Measurements from ENCODE around the gene ATP11B. TPM values are rescaled to one million over a fixed set of nuclear protein-coding genes. Genes with fewer than 3 reads are reported as not detected.

The ATP11B gene
- polyA plus RNA-seq, 2 of the 4 experiments (the other 2 are of a cell fraction), result 10.1 to 17.2 TPM

DNA sequence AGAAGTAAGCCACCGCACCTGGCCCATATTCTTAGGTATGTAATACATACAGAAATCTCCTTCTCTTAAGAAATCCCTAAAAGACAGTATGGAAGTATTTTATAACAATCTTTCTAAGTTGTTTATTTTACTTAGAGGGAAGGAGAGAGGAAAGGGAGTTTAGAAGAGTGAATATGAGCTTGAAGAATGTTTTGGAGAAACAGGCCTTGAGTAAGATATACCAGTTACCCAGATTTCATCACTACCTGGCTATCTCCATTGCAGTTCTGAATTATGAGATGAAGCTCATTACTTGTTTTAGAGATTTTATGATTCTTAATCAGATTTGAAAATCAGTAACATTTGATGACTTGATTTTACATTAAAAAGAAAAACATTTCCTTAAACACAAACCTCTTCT is 115.2 kb downstream of the ATP11B start:
- Histone ChIP-seq H3K4me3 (no peak overlapping the region), H3K9me3 (no peaks in the 10 kb centered on the region), H3K27ac (no peak overlapping the region), H3K4me1 (0 out of 3 replicates have a peak, but pooled peaks cover 4% of the 10 kb centered on the region), H3K4me2 (no peak overlapping the region)
- no peak for DNase-seq (ENCODE audit: low read depth in 1 of 2, low spot score in 1 of 2)
- ChIA-PET CTCF (interaction anchor here (1.0 to 1.5 kb wide), 2 partner anchors 9 to 10 kb away, joined by 3 to 5 read pairs; no protein-coding TSS in a partner anchor), POLR2A (no interaction called here)
- no peak for FAIRE-seq
- ATAC-seq, result no peak
- no peak for TF ChIP-seq CTCF (IDR thresholded peaks at IDR 0.05)
- no peak for TF ChIP-seq HES2 (IDR thresholded peaks at IDR 0.05)
- TF ChIP-seq ZFP36 (IDR thresholded peaks at IDR 0.05; ENCODE audit: borderline replicate concordance, partially characterized antibody), result no peak
- TF ChIP-seq NR3C1 (IDR thresholded peaks at IDR 0.05), result no peak
- TF ChIP-seq EHF (CRISPR knock-in tag; IDR thresholded peaks at IDR 0.05), result no peak
- TF ChIP-seq CHD2 (IDR thresholded peaks at IDR 0.05; ENCODE audit: low read length, partially characterized antibody), result no peak
- no peak for TF ChIP-seq ATOH8 (CRISPR knock-in tag; IDR thresholded peaks at IDR 0.05; ENCODE audit: low read depth)
- TF ChIP-seq MAZ (IDR thresholded peaks at IDR 0.05; ENCODE audit: borderline replicate concordance, low read depth, low read length), result no peak
- TF ChIP-seq ZSCAN20 (CRISPR knock-in tag; IDR thresholded peaks at IDR 0.05), result no peak
- no peak for TF ChIP-seq MYC (IDR thresholded peaks at IDR 0.05; ENCODE audit: borderline replicate concordance, low read length)
- no peak for TF ChIP-seq CEBPB (IDR thresholded peaks at IDR 0.05)
- TF ChIP-seq KDM1A (IDR thresholded peaks at IDR 0.05; ENCODE audit: low read depth), result no peak
- TF ChIP-seq NFE2L2 (conservative IDR thresholded peaks at IDR 0.05; ENCODE audit: low read length), result no peak
- TF ChIP-seq ESRRA (IDR thresholded peaks at IDR 0.05; ENCODE audit: borderline replicate concordance, low read length), result no peak
- TF ChIP-seq ZNF302 (CRISPR knock-in tag; IDR thresholded peaks at IDR 0.05), result no peak
- no peak for TF ChIP-seq USF2 (IDR thresholded peaks at IDR 0.05)
- no peak for TF ChIP-seq EP300 (IDR thresholded peaks at IDR 0.05)
- no peak for TF ChIP-seq RAD21 (conservative IDR thresholded peaks at IDR 0.05 in 1 of 2, IDR thresholded peaks at IDR 0.05 in 1 of 2)
- WGBS (ENCODE audit: missing lambda C conversion rate), result 91% methylated on average over 1 of the region's 1 CpG

GRCh38 chr3:182909318-182910040 is 116.2 kb downstream of the ATP11B start:
- H3K27ac ChIP-seq, result no peak overlapping the region
- FAIRE-seq (no peak), DNase-seq (ENCODE audit: low read depth in 1 of 2, low spot score in 1 of 2) (peak; percentile 6 to 10)
- no peak for TF ChIP-seq KDM1A (IDR thresholded peaks at IDR 0.05; ENCODE audit: low read depth)
- TF ChIP-seq BCL3 (IDR thresholded peaks at IDR 0.05), result no peak
- TF ChIP-seq ATOH8 (CRISPR knock-in tag; IDR thresholded peaks at IDR 0.05; ENCODE audit: low read depth), result no peak
- no peak for TF ChIP-seq USF2 (IDR thresholded peaks at IDR 0.05)
- TF ChIP-seq FOSB (CRISPR knock-in tag; IDR thresholded peaks at IDR 0.05), result no peak
- TF ChIP-seq CEBPB (IDR thresholded peaks at IDR 0.05), result no peak
- no peak for TF ChIP-seq MAZ (IDR thresholded peaks at IDR 0.05; ENCODE audit: borderline replicate concordance, low read depth, low read length)
- no peak for TF ChIP-seq KDM5A (IDR thresholded peaks at IDR 0.05)
- TF ChIP-seq RFX5 (IDR thresholded peaks at IDR 0.05), result no peak
- no peak for TF ChIP-seq E2F6 (IDR thresholded peaks at IDR 0.05; ENCODE audit: borderline replicate concordance, low read depth)
- no peak for TF ChIP-seq ZSCAN20 (CRISPR knock-in tag; IDR thresholded peaks at IDR 0.05)
- TF ChIP-seq, protein P1, sequence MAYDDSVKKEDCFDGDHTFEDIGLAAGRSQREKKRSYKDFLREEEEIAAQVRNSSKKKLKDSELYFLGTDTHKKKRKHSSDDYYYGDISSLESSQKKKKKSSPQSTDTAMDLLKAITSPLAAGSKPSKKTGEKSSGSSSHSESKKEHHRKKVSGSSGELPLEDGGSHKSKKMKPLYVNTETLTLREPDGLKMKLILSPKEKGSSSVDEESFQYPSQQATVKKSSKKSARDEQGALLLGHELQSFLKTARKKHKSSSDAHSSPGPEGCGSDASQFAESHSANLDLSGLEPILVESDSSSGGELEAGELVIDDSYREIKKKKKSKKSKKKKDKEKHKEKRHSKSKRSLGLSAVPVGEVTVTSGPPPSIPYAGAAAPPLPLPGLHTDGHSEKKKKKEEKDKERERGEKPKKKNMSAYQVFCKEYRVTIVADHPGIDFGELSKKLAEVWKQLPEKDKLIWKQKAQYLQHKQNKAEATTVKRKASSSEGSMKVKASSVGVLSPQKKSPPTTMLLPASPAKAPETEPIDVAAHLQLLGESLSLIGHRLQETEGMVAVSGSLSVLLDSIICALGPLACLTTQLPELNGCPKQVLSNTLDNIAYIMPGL (CRISPR knock-in tag; IDR thresholded peaks at IDR 0.05; ENCODE audit: borderline replicate concordance), result no peak
- TF ChIP-seq PHF8 (IDR thresholded peaks at IDR 0.05; ENCODE audit: borderline replicate concordance, low read depth), result no peak

More at GRCh38 chr3:182909318-182910040, 116.2 kb downstream of the ATP11B start:
- 0 out of 3 replicates have a peak, but pooled peaks cover 4% of the 10 kb centered on the region for H3K4me1 ChIP-seq
- ChIA-PET CTCF (interaction anchor here (0.6 to 1.6 kb wide), 4 partner anchors 10 to 136 kb away, joined by 3 to 9 read pairs (median 5); no protein-coding TSS in a partner anchor), POLR2A (no interaction called here)
- peak in 1 of 2 experiments; percentile 57; a peak in 3 of 6 replicates for ATAC-seq
- 0 out of 3 replicates have a peak overlapping the region, but pooled peaks have one; percentile 5 for H3K4me2 ChIP-seq
- no peaks in the 10 kb centered on the region for H3K9me3 ChIP-seq
- 84% methylated on average over 5 of the region's 5 CpGs for WGBS (ENCODE audit: missing lambda C conversion rate)
- no peak overlapping the region for H3K4me3 ChIP-seq

Measured in A549 (cell line).